DMS53 treated with DMSO at 0.1 percent for 48 hours (cell line): ENCODE data around the gene KRTAP12-4.
"Not testable (repeated sequence)": the region's sequence is repeated elsewhere in the genome, so short reads cannot be mapped to it uniquely, and the experiment has no call there.

ENCODE experiments used
- DNase-seq: peaks from one replicate; lab custom pipeline; 2025; ENCODE audit not compliant: unreplicated experiment; lab: John Stamatoyannopoulos, UW

The KRTAP12-4 gene

DNA sequence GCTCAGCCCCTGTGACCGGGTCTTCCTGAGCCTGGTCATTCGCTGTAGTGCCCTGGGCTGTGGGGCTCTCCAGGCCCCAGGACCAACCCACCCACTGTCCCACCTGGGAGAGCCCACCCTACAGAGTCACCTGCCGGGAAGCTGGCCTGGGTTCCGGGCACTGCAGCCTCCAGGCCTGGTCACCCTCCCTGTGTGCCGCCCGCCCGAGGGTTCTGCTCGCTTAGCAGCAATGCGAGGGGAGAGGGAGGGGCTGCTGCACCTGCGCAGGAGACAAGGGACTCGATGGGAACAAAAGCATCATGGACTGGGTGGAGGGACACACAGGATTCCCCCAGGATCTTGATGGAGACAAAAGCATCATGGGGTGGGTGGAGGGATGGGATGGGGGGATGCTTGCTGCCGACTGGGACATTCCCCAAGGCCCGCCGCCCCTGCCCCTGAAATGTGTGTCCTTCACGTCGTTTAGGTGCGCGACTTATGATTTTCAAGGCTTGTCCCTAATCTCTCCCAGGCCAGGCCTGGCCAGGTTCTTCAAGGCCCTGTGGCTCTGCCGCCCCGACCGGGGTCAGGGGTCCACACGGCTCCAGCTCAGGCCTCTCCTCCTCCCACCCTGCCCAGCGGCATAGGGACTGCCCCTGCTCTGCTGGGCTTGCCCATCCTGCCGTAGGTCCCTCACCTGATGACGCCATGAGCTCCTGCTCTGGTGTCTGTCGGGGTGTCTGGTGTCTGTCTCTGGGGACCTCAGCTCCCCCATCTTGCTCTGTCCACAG, 40.9 kb downstream of the KRTAP12-4 start:
- DNase-seq, result no peak

DNA sequence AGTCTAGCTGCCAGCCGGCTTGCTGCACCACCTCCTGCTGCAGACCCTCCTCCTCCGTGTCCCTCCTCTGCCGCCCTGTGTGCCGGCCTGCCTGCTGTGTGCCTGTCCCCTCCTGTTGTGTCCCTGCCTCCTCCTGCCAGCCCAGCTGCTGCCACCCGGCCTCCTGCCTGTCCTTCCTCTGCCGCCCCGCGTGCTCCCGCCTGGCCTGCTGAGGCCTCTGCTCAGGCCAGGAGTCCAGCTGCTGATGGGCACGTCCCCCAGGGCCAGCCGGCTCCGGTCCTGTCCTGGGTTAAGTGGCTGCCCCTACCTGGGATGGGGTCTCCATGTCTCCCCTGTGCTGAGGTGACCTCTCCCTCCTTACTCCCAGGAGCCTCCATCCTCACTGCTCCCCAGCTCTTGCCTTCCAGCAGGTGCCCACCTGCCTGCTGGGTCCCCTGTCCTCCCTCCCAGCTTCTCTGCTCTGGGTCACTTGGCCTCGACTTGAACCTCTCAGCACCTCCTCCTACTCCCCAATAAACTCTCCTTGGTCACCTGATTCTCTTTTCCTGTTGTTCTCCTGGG, 41.7 kb downstream of the KRTAP12-4 start:
- DNase-seq, result no peak

DNA sequence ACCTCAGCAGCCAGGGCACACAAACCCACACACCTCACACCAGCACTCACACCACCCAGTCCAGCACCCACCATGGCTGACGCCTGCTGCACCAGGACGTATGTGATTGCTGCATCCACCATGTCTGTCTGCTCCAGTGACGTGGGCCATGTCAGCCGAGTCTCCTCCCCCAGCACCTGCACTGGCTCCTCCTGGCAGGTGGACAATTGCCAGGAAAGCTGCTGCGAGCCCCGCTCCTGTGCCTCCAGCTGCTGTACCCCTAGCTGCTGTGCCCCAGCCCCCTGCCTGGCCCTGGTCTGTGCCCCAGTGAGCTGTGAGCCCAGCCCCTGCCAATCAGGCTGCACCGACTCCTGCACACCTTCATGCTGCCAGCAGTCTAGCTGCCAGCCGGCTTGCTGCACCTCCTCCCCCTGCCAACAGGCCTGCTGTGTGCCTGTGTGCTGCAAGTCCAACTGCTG, 42.4 kb downstream of the KRTAP12-4 start, which contains the start of gene KRTAP10-8:
KRTAP10-8 (plus strand) TSS at position 51 of the 458 bp plus-strand sequence; CDS start at position 73, 22 bp downstream.
- DNase-seq, result no peak

DNA sequence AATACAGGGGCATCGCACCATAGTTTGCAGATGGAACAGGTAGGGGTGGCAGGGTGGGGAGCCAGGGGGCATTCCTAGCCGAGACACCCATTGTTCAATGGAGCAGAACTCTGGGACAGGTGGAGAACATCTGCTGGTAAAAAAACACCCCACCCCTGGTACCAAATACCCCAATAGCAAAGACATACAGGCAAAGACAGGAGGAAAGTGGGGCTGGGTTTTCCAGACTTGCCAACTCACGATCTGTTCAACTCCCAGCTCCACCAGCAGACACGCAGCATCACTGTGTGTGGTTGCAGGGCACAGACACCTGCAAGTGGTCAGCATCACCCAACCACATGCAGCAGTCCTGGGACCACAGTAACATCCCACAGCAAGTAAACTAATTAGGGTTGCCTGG, 42.9 kb downstream of the KRTAP12-4 start:
- DNase-seq, result no peak

DNA sequence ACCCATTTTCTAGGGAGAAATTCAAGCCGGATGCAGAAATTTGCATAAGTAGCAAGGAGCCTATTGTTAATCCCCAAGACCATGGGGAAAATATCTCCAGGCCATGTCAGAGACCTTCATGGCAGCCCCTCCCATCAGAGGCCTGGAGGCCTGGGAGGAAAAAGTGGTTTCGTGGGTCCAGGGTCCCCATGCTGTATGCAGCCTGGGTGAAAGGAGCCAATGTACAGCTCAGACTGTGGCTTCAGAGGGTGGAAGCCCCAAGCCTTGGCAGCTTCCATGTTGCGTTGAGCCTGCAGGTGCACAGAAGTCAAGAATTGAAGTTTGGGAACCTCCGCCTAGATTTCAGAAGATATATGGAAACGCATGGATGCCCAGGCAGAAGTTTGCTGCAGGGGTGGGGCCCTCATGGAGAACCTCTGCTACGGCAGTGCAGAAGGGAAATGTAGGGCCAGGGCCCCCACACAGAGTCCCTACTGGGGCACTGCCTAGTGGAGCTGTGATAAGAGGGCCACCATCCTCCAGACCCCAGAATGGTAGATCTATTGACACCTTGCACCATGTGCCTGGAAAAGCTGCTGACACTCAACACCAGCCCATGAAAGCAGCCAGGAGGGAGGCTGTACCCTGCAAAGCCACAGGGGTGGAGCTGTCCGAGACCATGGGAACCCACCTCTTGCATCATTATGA, 44.2 kb downstream of the KRTAP12-4 start:
- DNase-seq, result not testable (repeated sequence)

DNA sequence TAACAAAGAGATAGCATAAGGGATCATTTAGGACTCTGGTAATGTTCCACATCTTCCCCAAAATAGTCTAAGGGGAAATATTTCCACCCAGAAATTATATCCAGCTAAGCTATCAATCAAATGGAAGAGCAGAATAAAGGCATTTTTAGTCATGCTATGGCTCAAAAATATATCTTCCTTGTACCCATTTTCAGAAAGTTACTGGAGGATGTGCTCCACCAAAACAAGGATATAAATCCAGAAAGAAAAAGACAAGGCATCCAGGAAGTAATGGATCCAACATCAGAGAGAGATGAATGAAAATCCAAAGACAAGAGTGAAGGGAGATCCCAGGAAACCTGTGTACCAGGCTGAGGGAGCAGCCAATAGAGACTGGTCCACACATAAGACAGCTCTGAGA, 45.3 kb downstream of the KRTAP12-4 start:
- DNase-seq, result no peak

DNA sequence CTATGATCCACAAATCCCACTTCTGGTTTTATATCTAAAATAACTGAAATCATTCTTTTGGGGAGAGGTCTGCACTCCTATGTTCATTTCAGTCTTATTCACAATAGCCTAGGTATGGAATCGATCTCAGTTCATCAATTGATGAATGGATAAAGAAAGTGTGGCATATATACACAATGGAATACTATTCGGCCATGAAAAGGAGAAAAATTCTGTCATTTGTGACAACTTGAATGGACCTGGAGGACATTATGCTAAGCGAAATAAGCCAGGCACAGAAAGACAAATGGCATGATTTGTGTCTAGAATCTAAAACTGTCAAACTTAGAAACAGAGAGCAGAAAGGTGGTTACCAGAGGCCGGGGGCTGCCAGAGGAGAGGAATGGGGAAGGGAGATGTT, 48.0 kb downstream of the KRTAP12-4 start:
- DNase-seq, result no peak
